PC-9 (cell line): ENCODE data around the gene ALPK3. TPM values are rescaled to one million over a fixed set of nuclear protein-coding genes. Genes with fewer than 3 reads are reported as not detected.

Source experiments
- BruUV-seq: library from RNA; stranded (reverse); fragments of 400-500 nt; replicated peaks from 2 replicates; lab custom pipeline; 2021; lab: Mats Ljungman, UMichigan
- CTCF ChIA-PET: fragments of 300-600 bp; sonication (Branson Sonifier 250); formaldehyde crosslinking; loops from one replicate; lab custom pipeline; 2022; ENCODE audit warnings: antibody characterized with exemption; lab: Charles Lee
- POLR2A ChIA-PET: fragments of 300-600 bp; sonication (Branson Sonifier 250); formaldehyde crosslinking; loops from one replicate; lab custom pipeline; 2022; ENCODE audit warnings: antibody characterized with exemption; ENCODE audit not compliant: unreplicated experiment; lab: Charles Lee
- DNase-seq, 2 experiments: peaks; one replicate each; pipeline versions ENCODE4 v3.0.0 to v3.0.0-alpha.2; 2015 to 2022; ENCODE audit warnings: mixed read lengths in 1 of 2
- H2AFZ ChIP-seq: fragments of 200-600 bp; sonication (generic); 2 replicates; pipeline ENCODE4 v1.8.1; 2017; ENCODE audit warnings: antibody characterized with exemption
- H3F3A ChIP-seq: fragments of 200-600 bp; sonication (generic); 2 replicates; pipeline ENCODE4 v1.8.1; 2017; ENCODE audit warnings: antibody characterized with exemption, mild to moderate bottlenecking, low read depth; ENCODE audit not compliant: insufficient read depth
- H3K27ac ChIP-seq: fragments of 200-600 bp; sonication (generic); 2 replicates; pipeline ENCODE4 v1.6.1; 2016; ENCODE audit warnings: mixed run types
- H3K27me3 ChIP-seq: fragments of 200-600 bp; sonication (generic); 2 replicates; pipeline ENCODE4 v1.6.1; 2016; ENCODE audit warnings: low read depth, mixed run types; ENCODE audit not compliant: insufficient read depth
- H3K36me3 ChIP-seq: fragments of 200-600 bp; sonication (generic); 2 replicates; pipeline ENCODE4 v1.6.1; 2016; ENCODE audit warnings: low read depth, mixed run types
- H3K4me1 ChIP-seq: fragments of 200-600 bp; sonication (generic); replicated peaks from 2 replicates; pipeline ENCODE4 v1.6.1; 2016; ENCODE audit warnings: mixed run types; ENCODE audit not compliant: insufficient read depth
- H3K4me2 ChIP-seq: fragments of 200-600 bp; sonication (generic); 2 replicates; pipeline ENCODE4 v1.6.1; 2017; ENCODE audit warnings: mixed run types
- H3K4me3 ChIP-seq: fragments of 200-600 bp; sonication (generic); 2 replicates; pipeline ENCODE4 v1.6.1; 2016; ENCODE audit warnings: mixed run types
- H3K79me2 ChIP-seq: fragments of 200-600 bp; sonication (generic); 2 replicates; pipeline ENCODE4 v1.6.1; 2017; ENCODE audit warnings: low read depth, mixed run types
- H3K9me2 ChIP-seq: fragments of 200-600 bp; sonication (generic); 2 replicates; pipeline ENCODE4 v1.8.1; 2017; ENCODE audit warnings: mild to moderate bottlenecking; ENCODE audit not compliant: insufficient read depth
- H3K9me3 ChIP-seq: fragments of 200-600 bp; sonication (generic); 2 replicates; pipeline ENCODE4 v1.8.1; 2016; ENCODE audit warnings: low read depth; ENCODE audit not compliant: insufficient read depth
- H4K20me1 ChIP-seq: fragments of 200-600 bp; sonication (generic); 2 replicates; pipeline ENCODE4 v1.8.1; 2017; ENCODE audit not compliant: insufficient read depth
- EZH2 ChIP-seq: fragments of 200-600 bp; sonication (generic); IDR thresholded peaks from 2 replicates; pipeline ENCODE4 v1.8.0; 2017; ENCODE audit warnings: antibody characterized with exemption, low read depth
- intact Hi-C: fragments of 100-400 bp; cut with micrococcal nuclease; formaldehyde crosslinking; loops from one replicate; pipeline ENCODE4 v1.10.0; 2022; ENCODE audit not compliant: unreplicated experiment
- total RNA-seq: library from RNA; stranded (reverse); gene quantifications from 2 replicates; pipeline ENCODE4 v1.2.3, GENCODE V29; 2021
- TF ChIP-seq, protein P1 (sequence below): fragments of 200-600 bp; sonication (generic); conservative IDR thresholded peaks from 2 replicates; pipeline ENCODE4 v1.6.1; 2017; ENCODE audit warnings: mixed run types, antibody characterized with exemption, mild to moderate bottlenecking, moderate library complexity

The ALPK3 gene
- total RNA-seq, 1 experiment from 2014 or later, result 8.1 TPM

DNA sequence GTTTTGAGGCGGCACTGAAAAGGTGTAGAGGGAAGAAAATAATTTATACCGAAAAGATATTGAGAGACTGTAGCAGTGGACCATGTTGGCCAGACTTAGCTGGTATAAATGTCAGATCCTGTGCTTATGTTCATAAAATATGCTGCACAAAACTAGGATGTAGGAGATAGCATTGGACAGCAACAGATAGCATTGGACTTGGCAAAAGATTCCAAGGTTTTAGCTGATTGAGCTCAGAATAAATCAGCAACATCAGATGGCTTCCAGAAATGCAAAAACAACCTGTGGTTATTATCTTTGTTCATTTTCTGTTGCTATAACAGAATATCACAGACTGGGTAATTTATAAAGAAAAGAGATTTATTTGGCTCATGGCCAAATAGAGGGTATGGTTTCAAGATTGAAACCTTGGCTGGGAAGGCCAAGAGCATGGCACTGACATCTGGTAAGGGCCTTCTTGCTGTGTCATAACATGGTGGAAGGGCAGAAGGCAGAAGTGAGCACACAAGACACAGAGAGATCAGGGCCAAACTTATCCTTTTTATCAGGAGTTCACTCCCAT is 102.0 kb downstream of the ALPK3 start:
- Histone ChIP-seq H3K4me3 (no peak overlapping the region), H3F3A (peaks cover 22% of the 10 kb centered on the region), H2AFZ (no peak overlapping the region), H3K9me2 (no peaks in the 10 kb centered on the region), H3K4me1 (peaks cover 30% of the 10 kb centered on the region), H4K20me1 (no peaks in the 10 kb centered on the region), H3K79me2 (no peaks in the 10 kb centered on the region), H3K36me3 (no peaks in the 10 kb centered on the region), H3K27ac (no peak overlapping the region), H3K27me3 (no peaks in the 10 kb centered on the region), H3K4me2 (no peak overlapping the region), H3K9me3 (no peaks in the 10 kb centered on the region)
- POLR2A ChIA-PET, result no interaction called here
- CTCF ChIA-PET, result no interaction called here
- BruUV-seq, result no TSS peak
- intact Hi-C loops, result no loop called here
- TF ChIP-seq, protein P1, sequence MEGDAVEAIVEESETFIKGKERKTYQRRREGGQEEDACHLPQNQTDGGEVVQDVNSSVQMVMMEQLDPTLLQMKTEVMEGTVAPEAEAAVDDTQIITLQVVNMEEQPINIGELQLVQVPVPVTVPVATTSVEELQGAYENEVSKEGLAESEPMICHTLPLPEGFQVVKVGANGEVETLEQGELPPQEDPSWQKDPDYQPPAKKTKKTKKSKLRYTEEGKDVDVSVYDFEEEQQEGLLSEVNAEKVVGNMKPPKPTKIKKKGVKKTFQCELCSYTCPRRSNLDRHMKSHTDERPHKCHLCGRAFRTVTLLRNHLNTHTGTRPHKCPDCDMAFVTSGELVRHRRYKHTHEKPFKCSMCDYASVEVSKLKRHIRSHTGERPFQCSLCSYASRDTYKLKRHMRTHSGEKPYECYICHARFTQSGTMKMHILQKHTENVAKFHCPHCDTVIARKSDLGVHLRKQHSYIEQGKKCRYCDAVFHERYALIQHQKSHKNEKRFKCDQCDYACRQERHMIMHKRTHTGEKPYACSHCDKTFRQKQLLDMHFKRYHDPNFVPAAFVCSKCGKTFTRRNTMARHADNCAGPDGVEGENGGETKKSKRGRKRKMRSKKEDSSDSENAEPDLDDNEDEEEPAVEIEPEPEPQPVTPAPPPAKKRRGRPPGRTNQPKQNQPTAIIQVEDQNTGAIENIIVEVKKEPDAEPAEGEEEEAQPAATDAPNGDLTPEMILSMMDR, result no peak
- DNase-seq, result no peak

DNA sequence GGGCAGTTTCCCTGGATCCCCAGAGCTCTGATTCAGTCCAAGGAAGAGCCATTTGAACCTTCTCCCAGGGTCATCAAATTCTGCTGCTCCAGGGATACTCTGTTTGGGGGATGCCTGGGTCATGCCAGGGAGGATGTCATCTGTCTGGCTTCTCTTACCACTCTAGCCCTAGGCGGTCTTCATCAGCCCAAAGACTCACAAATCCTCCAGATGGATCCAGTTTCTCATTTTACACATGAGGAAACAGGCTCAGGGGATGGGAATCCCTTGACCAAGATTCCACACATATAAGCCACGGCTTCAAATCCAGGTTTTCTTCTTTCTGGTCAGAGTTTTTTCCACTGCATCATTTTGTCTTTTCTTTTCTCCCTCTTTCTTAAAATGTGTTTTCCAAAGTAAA is 104.0 kb downstream of the ALPK3 start:
- intact Hi-C loops, result no loop called here
- Histone ChIP-seq H3K4me1 (peaks cover 31% of the 10 kb centered on the region), H3K4me2 (no peak overlapping the region), H3K9me2 (no peaks in the 10 kb centered on the region), H3K9me3 (no peaks in the 10 kb centered on the region), H2AFZ (no peak overlapping the region), H3K27ac (no peak overlapping the region), H4K20me1 (no peaks in the 10 kb centered on the region), H3K36me3 (no peaks in the 10 kb centered on the region), H3F3A (peaks cover 15% of the 10 kb centered on the region), H3K27me3 (no peaks in the 10 kb centered on the region), H3K4me3 (no peak overlapping the region), H3K79me2 (no peaks in the 10 kb centered on the region)
- no TSS peak for BruUV-seq
- ChIA-PET POLR2A (no interaction called here), CTCF (no interaction called here)
- DNase-seq, result no peak
- TF ChIP-seq, protein P1, result no peak
- no peak for TF ChIP-seq EZH2

DNA sequence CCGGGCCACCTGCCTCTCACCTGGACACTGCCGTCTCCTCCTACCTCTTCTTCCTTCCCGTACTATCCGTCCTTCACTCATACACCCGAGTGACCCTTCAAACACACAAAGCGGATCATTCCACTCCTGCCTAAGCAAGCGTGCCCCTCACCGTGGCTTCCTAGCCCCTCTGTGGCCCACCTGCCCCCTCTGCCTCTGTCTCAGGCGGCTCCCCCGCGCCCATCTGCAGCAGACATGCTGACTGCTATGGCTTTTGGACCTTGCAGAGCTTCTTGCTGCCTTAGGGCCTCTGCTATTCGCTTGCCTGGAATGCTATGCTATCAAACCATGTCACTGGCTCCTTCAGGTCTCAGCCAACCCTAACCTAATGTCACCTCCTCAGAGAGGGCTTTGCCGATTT is 105.4 kb downstream of the ALPK3 start:
- no peaks in the 10 kb centered on the region for H3K9me3 ChIP-seq
- TF ChIP-seq EZH2, result no peak
- TF ChIP-seq, protein P1, result no peak
- no peak overlapping the region for H3K4me2 ChIP-seq
- no peaks in the 10 kb centered on the region for H3K27me3 ChIP-seq
- BruUV-seq, result no TSS peak
- intact Hi-C loops, result no loop called here
- H3F3A ChIP-seq, result peaks cover 24% of the 10 kb centered on the region
- CTCF ChIA-PET, result no interaction called here
- H4K20me1 ChIP-seq, result no peaks in the 10 kb centered on the region
- H2AFZ ChIP-seq, result no peak overlapping the region
- POLR2A ChIA-PET, result no interaction called here
- H3K4me1 ChIP-seq, result peaks cover 41% of the 10 kb centered on the region
- DNase-seq, result no peak
- H3K4me3 ChIP-seq, result no peak overlapping the region
- H3K9me2 ChIP-seq, result no peaks in the 10 kb centered on the region
- no peaks in the 10 kb centered on the region for H3K79me2 ChIP-seq
- no peaks in the 10 kb centered on the region for H3K36me3 ChIP-seq
- H3K27ac ChIP-seq, result no peak overlapping the region

Other genes starting within 250 kb of the ALPK3 start
- gene ZSCAN2, start 216.3 kb upstream of the ALPK3 start, total RNA-seq, result 9.7 and 11.3 TPM in 2 replicates
- 22.9 and 29.5 TPM in 2 replicates for gene WDR73, start 163.1 kb upstream of the ALPK3 start, total RNA-seq
- 66.7 and 77.1 TPM in 2 replicates for gene NMB, start 159.2 kb upstream of the ALPK3 start, total RNA-seq
- 146 and 174 TPM in 2 replicates for gene SEC11A, start 101.2 kb upstream of the ALPK3 start, total RNA-seq
- gene ZNF592, start 68.8 kb upstream of the ALPK3 start, total RNA-seq, result 20.8 and 27.5 TPM in 2 replicates
- 0.70 and 1.2 TPM in 2 replicates for gene SLC28A1, start 67.3 kb downstream of the ALPK3 start, total RNA-seq
- gene PDE8A, start 164.5 kb downstream of the ALPK3 start, total RNA-seq, result 38.8 and 47.3 TPM in 2 replicates